ENCODE results near the gene XYLB.

XYLB gene

DNA sequence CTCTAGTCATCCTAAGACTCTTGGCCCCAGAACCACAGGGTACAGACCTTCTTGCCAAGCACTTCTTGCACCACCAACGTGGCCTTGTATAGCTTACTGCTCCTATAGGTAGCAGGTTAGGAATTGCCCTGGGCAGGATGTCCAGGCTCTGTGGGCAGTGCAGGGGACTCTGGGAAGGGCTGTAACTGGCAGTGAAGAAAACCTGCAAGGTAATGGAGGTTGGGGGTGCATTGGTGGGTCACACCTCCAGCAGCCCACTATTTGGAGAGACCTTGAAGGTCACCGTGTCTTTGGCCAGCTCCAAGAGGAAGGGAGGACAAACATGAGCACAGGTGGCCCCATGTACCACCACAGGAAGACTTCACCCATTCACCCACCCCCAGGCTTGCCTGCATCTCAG is 21.3 kb upstream of the XYLB start:
- peak in 1 of 2 experiments; percentile 10 for DNase-seq

DNA sequence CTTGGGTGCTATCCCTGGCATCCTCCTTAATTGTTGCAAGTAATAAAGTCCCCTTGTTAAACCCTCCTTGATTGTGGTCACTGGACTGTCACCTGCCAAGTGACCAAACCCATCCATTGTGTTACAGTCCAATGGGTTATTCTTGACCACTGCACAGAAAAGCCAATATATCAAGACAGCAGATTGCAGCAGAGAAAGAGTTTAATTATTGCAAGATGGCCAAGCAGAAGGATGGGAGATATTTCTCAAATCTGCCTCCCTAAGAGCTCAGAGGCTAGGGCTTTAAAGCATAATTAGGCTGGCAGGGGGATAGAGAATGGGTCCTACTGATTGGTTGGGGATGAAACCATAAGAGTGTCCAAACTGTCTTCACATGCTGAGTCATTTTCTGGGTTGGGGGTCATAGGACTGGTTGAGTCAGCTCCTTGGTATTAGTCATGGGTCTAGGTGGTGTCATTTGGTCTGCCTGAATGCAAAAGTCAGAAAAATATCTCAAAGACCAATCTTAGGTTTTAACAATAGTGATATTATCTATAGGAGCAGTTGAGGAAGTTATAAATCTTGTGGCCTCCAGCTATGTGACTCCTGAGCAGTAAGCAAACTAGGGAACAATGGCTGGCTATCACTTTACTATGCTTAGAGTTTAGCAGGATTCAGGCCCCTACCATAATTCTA is 19.1 kb upstream of the XYLB start:
- peak; percentile 16 to 17 for DNase-seq

DNA sequence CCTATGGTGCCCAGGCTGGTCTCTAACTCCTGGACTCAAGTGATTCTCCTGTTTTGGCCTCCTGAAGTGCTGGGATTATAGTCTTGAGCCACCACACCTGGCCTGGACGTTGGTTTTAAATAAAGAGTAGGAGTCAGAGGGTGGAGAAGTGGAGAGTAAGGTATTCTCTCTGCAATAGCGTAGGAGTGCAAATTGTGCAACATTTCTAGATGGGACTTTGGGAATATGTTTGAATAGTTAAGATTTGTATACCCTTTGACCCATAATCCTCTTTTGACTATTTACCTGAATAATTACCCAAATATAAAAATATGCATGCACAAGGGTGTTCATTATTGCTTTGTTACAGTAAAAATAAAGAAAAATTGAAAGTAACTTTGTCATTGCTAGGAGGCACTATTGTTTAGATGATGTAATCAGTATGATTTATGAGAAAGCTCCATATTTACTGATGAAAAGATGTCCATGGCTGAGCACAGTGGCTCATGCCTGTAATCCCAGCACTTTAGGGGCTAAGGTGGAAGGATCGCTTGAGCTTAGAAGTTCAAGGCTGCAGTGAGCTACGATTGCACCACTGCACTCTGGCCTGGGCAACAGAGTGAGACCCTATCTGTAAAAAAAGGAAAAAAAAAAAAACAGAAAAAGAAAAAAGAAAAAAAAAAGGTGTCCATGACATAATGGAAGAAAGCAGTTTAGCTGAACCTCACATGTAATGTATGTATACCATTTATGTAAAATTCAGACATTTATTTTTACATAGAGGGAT is 15.1 kb upstream of the XYLB start:
- no peak for DNase-seq

DNA sequence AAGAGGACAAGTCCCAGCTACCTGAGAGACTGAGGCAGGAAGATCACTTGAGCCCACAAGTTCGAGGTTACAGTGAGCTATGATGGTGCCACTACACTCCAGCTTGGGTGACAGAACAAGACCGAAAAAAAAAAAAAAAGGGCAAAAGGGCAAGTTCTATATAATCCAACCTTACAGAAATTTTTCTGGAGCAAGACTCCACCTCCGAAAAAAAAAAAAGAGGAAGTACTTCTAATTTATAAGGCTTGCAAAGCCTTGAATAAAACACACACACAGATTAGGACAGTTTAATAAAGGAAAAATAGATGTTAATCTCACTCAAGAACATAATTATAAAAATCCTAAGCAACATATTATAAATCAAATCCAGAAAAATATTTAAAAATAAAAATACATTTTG is 14.4 kb upstream of the XYLB start:
- DNase-seq = no peak

DNA sequence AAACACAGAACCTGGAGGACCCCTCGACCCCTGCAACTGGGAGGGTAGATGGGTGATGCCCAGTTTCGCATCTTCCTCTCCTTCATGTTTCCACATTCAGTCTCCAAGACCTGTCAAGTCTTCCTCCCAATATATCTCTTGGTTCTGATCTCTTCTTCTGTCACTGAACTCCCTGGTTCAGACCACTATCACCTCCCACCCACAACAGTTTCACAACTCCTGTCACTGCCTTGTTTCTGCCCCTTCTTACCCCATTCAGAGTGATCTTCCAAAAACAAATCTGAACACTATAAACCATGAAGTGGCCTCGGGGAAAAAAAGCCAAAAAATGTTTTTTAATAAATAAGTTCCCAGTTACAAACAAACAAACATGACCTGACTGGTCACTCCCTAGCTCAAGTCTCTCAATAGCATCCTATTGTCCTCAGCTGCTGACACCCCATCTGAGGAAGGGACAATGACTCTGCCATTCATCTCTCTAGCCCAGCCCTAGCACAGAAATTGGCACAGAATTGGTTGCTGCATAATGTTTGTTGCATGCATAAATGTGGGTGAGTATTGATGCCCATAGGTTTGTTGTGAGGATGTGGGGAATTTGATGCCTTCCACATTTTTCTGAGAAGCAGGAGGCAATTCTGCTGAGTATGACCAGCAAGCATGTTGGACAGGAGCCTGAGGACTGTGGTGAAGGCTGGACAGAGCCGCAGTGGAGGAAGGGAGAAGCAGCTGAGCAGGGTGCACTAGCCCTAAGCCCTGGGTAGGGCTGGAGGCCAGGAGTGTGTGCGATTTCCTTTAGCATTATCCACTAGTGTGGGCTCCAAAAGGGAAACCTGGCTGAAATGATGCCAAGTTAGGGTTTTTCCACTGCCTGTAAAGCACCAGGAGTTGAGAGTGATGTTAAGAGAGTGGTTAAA is 12.2 kb upstream of the XYLB start:
- no peak for DNase-seq

DNA sequence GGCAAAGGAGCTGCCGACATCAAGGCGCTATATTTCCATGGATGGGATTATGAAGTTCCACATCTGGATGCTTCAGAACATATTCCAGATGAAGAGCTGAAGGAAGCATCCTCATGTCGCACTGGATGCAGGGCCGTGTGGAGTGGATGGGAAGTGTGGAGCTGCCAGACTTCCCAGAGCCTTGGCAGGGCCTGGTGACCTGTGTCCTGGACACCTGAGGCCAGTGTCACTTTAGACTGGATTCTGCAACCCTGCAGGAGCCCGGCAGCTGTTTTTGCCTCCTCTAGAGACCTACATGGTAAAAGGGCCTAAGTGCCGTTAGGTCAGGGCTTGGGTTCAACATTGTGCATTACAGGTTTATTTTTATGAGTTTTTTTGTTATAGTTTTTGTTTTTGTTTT is 11.3 kb upstream of the XYLB start:
- no peak for DNase-seq

DNA sequence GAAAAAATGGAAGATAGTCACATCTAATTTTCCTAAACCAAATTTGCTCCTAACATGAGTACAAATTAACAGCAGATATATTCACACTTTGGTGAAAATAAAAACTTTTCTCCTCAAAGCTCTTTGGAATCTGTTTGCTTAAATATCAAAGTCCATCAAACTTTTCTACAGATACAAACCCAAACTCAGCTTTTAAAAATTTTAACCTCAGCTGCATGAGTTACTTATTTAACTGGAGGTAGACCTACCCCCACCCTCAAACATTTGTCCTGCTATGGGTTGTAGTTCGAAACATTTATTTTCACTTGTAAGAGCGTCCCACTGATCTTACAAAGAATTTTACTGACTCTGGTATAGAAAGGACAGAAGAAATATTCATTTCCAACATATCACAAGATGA is 8.9 kb upstream of the XYLB start:
- DNase-seq = no peak

DNA sequence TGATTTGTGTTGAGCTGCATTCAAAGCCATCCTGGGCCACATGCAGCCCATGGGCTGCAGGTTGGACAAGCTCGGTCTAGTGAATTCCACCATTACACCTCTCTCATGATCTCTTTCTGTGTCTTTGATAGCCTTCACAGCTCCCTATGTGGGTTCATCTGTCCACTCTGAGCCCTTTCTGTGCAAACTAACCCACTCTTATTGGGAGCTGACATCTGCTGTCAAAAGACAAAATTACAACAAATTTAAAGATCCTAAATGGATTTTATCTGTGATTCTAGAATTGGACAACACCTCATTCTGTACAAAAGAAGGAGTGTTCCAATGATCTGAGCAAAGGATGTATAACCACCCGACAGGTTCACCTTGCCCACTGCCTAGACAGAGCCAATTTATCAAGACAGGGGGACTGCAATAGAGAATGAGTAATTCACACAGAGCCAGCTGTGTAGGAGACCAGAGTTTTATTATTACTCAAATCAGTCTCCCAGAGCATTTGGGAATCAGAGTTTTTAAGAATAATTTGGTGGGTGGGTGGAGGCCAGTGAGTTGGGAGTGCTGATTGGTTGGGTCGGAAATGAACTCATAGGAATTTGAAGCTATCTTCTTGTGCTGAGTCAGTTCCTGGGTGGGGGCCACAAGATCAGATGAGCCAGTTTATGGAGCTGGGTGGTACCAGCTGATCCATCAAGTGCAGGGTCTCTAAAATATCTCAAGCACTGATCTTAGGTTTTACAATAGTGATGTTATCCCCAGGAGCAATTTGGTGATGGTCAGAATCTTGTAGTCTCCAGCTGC is 2.6 kb upstream of the XYLB start:
- DNase-seq = no peak

DNA sequence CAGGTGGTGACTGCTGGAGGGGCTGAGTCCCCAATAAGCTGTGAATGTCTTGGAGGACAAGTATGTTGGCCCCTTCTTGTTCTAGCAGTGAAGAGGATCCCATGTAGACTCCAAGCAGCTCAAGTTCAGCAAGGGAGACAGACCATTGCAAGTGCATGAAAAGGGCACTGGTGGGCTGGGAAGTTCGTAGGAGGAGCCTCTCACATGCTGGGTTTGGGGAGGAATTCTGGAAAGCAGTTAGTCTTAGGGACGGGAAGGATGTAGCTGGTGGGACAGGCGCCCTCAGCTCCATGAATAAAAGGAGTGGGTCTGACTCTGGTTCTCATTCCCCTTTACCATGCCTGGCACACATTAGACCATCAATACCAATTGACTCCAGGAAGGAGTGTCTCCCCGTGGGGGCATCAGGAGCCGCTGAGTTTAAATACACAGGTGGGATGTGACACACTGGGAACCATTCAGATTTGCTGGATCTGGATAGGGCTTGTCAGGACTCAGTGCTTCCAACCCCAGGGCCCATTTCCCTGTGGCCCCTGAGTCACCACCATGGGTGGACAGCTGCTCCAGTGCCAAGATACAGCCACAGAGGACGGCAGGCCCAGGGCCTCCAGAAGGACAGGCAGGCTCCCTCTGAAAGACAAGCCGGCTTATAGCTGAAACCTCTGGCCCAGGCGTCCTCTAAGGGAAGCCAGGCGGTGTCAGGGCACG is 552 bp upstream of the XYLB start:
- no peak for DNase-seq

DNA sequence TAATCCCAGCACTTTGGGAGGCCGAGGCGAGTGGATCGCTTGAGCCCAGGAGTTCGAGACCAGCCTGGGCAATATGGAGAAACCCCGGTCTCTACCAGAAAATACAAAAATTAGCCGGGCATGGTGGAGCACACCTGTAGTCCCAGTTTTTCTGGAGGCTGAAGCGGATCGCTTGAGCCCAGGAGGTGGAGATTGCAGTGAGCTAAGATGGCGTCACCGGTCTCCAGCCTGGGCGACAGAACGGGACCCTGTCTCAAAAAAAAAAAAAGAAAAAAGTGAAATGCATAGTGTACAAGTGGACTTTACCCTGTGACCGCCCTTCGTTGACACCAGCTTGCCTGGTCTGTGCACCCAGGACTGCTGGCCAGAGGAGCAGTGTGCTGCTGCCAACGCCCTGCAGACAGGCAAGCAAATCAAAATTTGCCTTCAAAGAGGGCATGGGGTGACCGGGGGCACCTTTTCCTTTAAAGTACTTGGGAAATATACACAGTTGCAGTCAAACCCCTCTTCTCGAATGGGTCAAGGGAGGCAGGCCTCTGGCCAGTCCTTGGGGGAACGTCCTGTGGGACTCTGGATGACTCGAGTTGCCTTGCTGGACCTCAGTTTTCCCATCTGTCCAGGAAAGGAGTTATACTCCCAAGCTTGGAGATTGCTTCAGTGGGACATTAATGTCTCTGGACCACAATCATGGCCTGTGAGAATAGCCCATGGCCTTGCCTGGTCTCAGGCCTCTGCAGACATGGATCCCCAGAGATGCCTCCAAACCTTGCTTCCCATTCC is 1.0 kb downstream of the XYLB start:
- no peak for DNase-seq

DNA sequence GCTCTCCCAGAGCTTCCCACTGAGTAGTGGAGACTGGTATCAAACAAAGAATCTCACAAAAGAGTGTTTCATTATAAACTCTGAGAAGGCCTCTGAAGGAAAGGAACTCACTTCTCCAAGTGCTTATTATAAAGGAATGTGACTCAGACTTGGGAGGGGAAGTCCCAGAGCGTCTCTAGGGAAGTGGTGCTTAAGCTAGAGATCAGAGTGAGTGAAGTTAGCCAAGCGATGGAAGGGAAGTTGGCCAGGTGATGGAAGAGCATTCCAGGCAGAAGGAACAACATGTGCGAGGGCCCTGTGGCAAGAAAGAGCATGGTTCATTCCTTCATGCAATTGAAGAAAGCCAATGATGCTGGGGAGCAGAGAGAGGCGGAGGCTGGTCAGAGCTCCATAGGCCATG is 2.3 kb downstream of the XYLB start:
- no peak for DNase-seq

DNA sequence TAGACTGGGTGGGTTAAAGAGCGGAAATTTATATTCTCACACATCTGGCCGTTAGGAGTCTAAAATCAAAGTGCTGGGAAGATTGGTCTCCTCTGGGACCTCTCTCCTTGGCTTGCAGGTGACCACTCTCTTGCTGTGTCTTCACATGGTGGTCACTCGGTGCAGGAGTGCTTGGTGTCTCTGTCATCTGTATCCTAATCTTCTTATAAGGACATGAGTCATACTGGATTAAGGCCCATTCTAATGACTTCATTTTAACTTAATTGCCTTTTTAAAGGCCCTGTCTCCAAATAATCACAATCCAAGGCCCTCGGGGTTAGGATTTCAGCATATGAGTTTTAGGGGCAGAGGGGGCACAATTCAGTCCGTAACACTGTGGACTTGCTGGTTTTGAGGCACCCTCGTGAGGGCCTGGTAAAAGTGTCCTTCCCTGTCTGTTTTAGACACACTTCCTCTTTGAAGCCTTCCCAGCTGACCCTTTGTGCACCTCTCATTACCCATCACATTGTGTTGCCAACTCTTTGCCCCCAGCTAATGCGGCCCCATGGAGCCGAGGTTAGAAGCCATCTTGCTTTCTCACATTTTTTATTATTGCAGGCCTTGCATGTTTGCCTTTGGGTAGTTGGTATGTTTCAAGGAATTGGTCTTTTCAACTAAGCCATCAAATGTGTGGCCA is 3.2 kb downstream of the XYLB start:
- DNase-seq = no peak

DNA sequence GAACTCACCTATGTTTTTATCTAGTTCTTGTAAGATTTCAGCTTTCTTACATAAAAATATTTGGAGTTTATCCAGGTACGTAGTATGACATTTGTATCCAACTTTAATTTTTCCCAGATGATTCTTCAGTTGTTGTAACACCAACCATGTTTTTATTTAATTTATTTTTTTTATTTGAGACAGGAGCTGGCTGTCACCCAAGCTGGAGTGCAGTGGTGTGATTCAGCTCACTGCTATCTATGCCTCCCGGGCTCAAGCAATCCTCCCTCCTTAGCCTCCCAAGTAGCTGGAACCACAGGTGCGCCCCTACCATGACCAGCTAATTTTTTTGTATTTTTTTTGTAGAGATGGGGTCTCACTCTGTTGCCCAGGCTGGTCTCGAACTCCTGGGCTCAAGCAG is 6.6 kb downstream of the XYLB start:
- DNase-seq = no peak

DNA sequence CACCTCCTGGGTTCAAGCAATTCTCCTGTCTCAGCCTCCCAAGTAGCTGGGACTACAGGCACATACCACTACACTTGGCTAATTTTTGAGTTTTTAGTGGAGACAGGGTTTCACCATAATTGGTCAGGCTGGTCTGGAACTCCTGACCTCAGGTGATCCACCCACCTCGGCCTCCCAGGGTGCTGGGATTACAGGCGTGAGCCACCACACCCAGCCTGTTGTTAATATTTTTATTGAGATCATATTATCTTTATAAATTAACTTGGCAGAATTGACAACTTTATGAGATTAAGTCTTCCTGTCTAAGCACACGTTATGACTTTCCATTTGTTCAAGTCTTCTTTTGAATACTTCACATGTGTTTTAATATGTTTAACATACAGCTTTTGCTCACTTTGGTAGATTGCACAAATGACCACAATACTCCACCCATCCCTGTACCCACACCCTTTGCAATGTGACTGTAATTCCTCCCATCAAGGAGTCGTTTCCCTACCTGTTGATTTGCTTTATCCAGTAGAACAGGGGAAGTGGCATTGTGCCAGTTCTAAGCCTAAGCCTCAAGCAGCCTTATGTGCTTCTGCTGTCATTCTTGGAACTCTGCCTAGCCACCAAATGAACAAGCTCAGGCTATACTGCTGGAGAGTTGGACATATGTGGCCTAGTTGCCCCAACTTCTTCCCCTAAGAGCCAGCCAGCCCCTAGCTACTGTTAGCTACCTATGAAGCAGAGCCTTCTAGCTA is 8.2 kb downstream of the XYLB start:
- DNase-seq = no peak

DNA sequence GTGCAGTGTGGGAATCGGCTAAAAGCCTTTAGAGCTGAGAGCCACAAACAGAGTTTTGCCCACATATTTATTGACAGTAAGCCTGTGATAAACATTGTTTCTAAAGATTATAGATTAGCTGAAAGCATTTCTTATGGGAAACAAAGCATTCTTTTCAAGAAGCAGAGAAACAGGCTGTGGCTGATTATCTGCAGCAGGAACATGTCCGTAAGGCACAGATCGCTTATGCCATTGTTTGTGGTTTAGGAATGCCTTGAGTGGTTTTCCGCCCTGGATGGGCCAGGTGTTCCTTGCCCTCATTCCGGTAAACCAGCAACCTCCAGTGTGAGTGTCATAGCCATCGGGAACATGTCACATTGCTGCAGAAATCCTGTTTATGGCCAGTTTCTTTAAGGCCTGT is 12.5 kb downstream of the XYLB start:
- no peak for DNase-seq

DNA sequence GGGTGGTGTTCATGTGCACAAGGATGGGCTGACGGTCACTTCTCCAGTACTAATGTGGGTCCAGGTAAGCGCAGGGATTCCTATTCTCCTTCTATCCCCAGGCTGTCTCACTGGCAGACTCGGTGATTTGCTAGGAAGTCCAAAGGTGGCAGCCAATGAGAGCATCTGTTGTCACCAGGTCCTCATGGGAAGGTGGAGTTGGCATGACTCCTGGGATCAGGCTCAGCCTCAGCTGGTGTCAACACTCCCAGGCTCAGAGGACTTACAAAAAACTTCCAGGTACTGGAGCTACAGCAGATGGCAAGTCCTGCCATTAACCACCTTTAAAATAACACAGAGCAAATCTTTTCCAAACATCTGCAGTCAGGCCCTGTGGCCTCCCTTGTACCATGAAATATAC is 13.8 kb downstream of the XYLB start:
- no peak for DNase-seq

DNA sequence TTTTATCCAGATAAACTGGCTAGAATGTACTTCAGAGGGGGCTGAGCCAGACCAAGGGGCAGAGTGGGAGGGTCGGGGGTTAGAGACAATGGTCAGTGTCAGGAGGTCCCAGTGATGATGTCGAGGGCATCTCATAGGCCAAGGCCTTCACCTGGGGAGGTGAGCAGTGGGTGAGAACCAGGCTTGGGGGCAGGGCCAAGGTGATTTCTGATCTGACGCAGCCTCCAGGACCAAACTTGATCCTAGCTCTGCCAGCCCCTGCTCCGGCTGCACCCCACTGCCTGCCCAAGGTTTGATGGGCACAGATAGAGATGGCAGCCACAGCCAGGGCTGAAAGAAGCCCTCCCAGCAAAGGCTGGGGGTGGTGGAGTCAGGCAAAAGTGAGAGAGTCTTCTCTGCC is 14.9 kb downstream of the XYLB start:
- DNase-seq = no peak

DNA sequence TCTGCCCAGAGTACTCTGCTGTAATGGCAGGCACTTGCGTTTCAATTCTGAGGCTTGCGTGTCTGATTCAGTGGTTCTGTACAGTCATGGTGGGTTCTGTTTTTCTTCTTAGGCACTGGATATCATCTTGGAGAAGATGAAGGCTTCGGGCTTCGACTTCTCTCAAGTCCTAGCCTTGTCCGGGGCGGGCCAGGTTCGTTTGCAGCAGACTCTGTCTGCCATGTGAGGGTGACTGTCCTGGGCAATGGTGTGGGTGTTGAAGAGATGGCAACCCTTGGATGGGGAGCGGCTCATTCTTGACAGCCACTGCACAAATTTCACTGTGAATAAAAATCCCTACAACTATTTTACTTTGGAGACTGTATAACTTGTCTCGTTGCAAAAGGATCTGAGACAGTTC is 16.2 kb downstream of the XYLB start:
- no peak for DNase-seq

DNA sequence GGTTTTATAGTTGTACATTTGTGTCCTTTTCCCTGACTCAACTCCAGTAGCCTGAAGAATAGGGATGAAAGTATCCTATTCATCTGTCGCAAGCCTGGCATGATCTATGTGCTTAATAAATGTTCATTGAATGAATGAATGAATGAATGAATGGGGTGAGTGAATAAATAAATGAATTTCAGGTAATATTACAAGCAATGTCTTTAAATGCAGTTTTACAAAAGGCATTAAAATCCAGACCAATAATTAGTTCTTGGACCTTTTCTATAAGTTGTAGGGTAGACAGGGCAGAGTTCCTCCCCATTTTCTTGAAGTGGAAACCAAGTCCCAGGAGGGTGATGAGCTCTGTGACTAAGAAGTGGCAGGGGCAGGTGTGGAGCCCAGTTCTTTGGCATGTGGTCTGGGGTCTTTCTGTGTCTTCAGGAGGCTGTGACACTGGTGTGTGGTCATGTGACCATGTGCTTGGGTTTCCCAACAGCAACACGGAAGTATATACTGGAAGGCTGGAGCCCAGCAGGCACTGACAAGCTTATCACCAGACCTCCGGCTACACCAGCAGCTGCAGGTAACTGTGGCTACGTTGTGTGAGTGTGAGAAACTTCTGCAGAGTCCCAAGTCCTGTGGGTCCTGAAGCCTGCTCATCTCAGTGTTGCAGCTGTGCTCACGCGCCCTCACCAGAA is 18.3 kb downstream of the XYLB start:
- no peak for DNase-seq

Data from activated T-cell treated with anti-CD3 and anti-CD28 coated beads, Interleukin-2, amount 50 U/mL, for 48 hours (primary cell).